Retina (tissue), 1 donor: ENCODE measurements around the gene HCFC1R1.
"Not testable (repeated sequence)": the region's sequence is repeated elsewhere in the genome, so short reads cannot be mapped to it uniquely, and the experiment has no call there.

Experiments used
- DNase-seq: peaks from one replicate; pipeline ENCODE4 v3.0.0-alpha.2; 2016

Gene HCFC1R1, protein sequence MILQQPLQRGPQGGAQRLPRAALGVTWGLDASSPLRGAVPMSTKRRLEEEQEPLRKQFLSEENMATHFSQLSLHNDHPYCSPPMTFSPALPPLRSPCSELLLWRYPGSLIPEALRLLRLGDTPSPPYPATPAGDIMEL

DNA sequence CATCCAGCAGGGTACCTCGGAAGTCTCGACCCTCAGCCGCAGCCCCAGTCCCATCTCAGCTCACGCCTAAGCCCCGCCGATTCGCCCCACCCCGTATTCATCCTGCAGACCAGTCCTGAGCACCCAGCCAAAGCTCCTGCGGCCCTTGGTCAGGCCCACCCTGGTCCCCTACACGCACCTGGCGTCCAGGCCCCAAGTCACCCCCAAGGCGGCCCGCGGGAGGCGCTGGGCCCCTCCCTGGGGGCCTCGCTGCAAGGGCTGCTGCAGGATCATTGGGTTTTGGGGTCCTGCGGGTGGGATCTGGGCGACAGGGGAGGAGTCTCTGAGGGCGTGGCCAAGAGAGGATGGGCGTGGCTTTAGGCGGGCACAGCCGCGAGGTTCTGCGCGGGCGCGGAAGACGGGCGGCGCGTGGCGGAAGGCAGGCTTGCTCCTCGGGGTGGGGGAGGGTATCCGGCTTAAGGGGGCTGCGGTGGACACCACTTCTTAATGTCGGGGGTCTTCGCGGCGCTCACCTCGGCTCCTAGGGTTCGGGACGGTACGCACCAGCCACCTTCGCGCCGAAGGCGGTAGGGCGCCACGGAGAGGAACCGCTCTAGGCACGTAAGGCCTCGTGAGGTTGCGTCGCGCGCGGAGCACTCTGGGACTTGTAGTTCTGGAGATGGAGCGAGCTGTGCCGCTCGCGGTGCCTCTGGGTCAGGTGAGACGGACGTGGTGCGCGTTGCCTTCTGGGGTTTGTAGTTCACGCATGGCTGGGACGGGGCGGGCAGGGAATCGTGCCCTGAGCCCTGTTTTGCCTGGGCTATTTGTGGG, at the start of gene HCFC1R1, which contains the start of gene THOC6:
TSS of gene HCFC1R1 (minus strand) at position 274 of the 810 bp plus-strand sequence. CDS start at position 273, 1 bp downstream.
TSS of gene THOC6 (plus strand) at position 367 of the 810 bp plus-strand sequence. CDS start at position 659, 292 bp downstream.
- DNase-seq = peak; percentile 98

DNA sequence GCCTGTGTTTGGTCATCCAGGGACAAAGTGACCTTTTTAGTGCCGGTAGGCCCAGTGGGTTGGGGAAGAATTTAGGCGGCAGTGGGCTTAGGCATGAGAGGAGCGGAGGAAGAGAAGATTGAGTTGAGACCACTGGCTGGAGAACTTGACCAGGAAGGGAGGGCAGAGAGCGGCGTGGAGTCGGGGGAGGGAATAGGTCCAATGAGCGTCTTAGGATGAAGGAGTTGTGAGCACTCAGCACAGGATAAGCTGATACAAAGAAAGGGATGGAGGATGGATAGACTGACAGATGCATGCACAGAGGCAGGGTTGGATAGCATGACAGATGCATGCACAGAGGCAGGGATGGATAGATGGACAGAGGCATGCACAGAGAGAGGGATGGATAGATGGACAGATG, 49.7 kb upstream of the HCFC1R1 start:
- DNase-seq = no peak

DNA sequence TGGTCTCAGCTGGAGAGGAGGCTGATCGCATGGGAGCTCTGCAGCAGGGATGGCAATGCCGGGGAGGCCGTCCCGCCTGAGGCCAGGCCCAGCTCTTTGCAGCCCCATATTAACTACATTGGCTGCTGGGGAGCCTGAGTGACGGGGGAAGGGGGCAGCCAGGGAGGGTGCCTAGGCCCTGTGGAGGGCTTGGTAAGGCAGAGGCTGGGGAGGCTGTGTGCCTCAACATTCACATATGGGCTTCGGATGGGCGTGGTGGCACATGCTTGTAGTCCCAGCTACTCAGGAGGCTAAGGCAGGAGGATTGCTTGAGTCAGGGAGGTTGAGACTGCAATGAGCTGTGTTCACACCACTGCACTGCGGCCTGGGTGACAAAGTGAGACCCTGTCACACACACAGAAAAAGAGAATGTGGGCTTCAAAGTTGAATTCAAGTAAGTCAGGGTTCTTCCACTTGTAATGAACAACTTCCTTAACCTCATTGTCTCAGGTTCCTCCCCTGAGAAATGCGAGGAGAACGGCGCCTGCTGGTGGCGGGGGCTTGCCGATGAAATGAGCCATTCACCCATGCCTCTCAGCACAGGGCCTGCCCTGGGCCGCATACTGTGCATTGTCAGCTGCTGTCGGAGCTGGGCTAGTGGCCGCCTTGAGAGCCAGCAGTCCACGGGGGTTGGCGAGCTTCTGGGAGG, 49.0 kb upstream of the HCFC1R1 start:
- DNase-seq = not testable (repeated sequence)

DNA sequence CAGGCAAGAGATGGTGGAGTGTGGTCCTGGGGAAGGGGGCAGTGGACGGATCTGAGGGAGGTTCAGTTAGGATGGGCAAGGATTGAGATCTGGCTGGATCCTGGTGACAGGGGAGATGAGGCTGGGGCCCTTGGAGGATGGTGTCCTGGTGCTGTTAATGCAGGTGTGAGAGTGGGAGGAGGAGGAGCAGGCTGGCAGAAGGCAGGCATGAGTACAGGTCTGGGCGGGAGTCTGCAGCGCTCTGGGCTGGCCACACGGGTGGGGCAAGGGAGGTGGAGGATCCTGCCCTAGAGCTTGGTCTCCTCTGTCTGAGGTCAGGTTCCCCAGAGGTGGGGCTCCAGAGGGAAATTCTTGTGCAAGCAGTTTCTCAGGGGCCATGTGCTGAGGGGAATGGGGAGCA, 48.4 kb upstream of the HCFC1R1 start:
- DNase-seq = not testable (repeated sequence)

DNA sequence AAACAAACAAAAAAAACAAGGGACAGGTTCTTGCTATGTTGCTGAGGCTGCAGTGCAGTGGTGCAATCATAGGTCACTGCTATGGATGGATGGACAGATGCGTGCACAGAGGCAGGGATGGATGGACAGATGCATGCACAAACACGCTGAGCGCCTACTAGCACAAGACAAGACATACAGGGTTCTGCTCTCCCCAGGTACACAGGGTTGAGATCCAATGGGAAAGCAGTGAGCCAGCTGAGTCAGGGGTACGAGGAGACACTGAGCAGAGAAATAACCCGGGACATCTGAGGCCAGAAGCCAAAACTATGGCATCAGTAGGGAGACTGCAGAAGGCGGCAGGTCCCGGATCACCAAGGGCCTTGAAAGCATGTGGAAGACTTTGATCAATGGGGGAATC, 47.9 kb upstream of the HCFC1R1 start:
- DNase-seq = no peak

DNA sequence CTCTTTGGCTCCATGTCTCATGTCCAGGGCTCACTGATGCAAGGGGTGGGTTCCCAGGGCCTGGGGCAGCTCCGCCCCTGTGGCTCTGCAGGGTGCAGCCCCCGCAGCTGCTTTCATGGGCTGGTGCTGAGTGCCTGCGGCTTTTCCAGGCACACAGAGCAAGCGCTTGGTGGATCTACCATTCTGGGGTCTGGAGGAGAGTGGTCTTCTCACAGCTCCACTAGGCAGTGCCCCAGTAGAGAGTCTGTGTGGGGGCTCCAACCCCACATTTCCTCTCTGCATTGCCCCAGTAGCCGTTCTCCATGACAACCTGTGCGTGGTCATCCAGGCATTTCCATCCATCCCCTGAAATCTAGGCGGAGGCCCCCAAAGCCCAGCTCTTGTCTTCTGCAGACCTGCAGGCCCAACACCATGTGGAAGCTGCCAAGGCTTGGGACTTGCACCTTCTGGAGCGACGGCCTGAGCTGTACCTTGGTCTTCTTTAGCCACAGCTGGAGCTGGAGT, 46.9 kb upstream of the HCFC1R1 start:
- no peak for DNase-seq

DNA sequence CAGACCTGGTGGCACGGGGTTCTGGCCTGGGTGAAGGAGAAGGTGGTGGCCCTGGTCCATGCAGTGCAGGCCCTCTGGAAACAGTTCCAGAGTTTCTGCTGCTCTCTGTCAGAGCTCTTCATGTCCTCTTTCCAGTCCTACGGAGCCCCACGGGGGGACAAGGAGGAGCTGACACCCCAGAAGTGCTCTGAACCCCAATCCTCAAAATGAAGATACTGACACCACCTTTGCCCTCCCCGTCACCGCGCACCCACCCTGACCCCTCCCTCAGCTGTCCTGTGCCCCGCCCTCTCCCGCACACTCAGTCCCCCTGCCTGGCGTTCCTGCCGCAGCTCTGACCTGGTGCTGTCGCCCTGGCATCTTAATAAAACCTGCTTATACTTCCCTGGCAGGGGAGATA, 45.4 kb upstream of the HCFC1R1 start:
- not testable (repeated sequence) for DNase-seq

DNA sequence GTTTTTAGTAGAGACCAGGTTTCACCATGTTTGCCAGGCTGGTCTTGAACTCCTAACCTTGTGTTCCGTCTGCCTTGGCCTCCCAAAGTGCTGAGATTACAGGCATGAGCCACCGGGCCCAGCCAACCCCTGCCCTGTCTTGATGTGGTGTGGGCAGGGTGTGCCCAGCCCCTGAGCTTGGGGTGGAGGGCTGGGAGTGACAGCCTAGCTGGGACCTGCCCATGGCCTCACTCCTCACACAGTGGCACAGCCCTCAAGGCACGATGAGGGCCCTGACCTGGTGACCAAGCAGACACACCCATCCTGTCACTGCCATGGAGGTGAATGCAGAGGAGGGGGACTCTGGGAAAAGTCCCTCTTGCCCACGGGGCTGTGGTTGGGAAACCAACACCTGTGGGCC, 44.7 kb upstream of the HCFC1R1 start:
- no peak for DNase-seq

DNA sequence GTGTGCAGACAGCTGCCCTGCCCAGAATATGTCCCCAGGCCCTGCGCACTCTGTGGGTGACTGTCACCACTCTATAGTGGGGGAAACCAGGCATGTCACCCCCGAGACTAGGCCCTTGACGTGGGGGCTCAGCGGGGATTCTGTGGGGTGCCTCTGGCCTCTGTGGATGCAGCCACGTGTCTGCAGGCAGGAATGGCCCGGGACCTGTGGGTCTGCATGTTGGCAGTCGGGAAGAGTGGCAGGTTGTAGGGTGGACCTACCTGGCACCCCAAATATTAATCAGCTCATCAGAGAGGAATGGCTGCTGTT, 42.7 kb upstream of the HCFC1R1 start:
- no peak for DNase-seq

DNA sequence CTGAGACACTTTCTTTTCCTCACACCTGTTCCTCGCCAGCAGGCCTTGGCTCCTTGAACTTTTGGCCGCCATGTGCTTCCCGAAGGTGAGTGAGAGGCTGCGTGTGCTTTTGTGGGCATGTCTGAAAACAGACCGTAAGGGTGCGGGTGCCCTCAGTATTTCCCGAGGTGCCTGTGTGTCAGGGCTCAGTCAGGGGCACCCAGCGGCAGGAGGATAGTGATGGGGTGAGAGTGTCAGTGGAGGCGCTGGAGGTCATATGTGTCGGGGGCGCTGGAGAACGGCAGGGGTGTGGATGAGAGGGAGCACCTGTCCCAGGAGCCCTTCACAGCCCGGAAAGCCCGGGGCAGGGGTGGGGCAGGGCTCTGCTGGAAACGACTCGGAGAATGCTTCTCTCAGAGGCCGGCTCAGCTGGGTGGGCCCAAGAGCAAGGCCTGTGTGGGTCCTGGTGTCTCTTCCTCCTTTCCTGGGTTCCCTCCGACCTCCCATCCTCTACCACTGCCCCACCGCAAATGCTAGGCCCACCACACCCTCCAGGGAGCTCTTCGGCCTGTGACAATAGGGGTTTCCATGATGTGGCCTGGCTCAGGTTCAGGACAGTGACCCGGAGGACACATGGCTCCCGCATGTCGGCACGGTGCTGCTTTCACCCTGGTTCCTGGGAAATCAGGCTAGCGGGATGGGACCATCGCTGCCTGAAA, 42.1 kb upstream of the HCFC1R1 start:
- no peak for DNase-seq

DNA sequence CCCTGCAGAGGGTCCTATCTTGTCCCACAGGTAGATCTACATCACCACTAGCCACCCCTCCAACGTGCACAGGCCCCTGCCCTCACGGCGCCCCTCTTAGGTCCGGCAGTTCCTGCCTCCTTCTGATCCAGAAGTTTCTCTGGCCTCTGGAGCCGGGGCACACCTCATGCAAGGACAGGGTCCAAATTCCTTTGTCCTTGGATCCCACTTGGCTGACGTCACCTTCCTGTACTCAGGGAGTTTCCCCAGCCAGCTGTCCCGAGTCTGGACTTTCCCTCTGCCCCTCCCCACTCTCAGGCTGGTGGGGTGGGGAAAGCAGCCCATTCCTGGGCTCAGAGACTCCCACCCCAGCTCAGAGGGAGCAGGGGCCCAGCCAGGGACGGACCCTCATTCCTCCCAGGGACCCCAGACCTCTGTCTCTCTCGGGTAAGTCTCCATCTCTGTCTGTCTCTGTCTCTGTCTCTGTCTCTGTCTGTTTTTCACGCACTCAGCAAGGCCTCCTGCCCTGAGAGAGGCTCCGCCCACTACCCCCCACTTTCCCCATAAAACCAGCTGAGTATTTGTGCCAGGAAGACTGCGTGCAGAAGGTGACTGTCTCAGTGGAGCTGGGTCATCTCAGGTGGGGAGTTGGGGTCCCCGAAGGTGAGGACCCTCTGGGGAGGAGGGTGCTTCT, 41.5 kb upstream of the HCFC1R1 start, which contains the start of gene IL32:
TSS of gene IL32 (plus strand) at position 572 of the 673 bp plus-strand sequence. CDS start 172 bp downstream, outside the sequence.
- no peak for DNase-seq

DNA sequence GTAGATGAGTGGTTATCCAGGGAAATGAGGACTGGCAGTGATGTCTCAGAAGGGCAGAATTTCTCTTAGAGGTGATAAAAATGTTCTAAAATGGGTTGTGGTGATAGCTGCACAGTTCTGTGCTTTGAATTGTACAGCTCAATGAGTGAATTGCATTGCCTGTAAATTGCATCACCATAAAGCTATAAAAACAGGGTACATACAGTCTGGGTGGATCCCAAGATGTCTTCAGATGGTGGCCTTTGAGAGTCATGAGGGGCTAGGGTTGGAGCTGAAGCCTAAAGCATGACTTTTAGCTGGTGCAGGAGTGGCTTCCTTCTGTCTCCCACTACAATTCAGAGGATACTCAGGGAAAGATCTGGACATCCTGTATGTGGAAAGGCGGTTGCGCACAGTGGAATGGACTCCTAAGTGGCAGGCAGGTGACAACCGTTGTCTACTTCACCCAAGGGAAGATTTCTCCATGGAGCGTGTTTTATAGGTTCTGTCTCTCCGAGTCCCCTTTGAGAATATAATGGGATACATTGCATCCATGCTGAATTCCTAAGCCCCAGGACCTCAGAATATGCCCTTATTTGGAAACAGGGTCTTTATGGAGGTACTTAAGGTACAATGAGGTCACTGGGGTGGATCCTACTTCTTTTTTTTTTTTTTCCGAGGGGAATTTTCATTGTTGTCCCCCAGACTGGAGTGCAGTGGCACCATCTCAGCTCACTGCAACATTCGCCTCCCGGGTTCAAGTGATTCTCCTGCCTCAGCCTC, 40.1 kb upstream of the HCFC1R1 start:
- DNase-seq = no peak

DNA sequence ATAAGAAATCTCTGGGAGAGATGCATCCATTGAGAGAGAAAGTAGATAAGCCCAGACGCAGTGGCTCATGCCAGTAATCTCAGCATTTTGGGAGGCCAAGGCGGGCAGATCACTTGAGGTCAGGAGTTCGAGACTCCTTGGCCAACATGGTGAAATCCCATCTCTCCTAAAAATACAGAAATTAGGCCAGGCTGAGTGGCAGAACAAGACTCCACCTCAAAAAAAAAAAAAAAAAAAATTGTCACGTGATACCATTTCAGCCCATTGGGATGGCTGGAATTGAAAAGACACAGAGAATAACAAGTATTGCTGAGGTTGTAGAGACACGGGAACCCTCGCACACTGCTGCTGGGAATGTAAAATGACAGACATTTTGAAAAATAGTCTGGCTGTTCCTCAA, 38.8 kb upstream of the HCFC1R1 start:
- DNase-seq = no peak

DNA sequence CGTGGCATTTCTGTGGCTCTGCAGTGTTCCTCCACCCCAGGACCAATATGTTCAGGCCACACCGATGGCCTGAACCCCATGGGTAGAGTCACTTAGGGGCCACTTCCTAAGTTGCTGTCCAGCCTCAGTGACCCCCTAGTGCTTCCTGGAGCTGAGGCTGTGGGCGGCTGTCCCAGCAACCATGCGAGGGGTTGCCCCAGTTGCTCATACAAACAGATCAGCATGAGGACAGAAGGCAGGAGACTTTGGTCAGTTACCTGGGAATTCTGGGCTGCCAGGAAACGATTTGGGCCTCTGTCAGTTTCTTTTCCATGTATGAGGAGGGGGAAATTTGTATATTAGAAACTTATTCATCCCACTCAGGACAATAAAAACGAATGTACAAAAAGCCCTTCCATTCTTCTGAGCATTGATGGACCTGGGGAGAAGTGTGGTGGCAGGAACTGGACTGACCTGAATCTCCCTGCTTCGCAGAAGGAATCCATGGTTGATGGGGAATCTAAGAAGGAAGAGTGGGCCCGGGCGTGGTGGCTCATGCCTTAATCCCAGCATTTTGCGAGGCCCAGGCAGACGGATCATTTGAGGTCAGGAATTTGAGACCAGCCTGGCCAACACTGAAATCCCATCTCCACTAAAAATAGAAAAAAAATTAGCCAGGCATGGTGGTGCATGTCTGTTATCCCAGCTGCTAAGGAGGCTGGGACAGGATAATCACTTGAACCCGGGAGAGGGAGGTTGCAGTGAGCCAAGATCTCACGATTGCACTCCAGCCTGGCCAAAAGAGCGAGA, 36.8 kb upstream of the HCFC1R1 start:
- DNase-seq = no peak

DNA sequence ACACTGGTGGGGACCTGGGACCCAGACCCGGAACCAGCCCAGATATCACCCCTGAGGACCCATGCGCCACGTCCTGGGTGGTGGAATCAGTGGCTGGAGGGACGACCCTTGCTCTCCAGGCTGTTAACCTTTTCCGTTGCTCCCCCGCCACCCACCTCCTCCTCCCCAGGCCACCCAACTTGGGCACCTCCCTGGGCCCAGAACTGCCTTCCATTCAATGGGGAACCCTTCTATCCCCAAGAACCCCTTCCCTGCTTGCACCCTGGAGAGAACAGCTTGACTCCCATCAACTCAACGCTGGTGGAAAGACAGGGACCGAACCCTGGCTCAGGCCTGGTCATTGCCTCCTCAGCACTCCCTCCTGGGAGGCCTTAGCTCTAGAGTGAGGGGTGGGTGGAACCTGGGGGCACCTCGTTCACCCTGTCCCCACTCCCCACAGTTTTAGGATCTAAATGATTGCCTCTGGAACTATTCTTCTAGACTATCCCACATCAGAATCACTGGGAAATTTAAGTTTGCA, 36.0 kb upstream of the HCFC1R1 start:
- DNase-seq = no peak

DNA sequence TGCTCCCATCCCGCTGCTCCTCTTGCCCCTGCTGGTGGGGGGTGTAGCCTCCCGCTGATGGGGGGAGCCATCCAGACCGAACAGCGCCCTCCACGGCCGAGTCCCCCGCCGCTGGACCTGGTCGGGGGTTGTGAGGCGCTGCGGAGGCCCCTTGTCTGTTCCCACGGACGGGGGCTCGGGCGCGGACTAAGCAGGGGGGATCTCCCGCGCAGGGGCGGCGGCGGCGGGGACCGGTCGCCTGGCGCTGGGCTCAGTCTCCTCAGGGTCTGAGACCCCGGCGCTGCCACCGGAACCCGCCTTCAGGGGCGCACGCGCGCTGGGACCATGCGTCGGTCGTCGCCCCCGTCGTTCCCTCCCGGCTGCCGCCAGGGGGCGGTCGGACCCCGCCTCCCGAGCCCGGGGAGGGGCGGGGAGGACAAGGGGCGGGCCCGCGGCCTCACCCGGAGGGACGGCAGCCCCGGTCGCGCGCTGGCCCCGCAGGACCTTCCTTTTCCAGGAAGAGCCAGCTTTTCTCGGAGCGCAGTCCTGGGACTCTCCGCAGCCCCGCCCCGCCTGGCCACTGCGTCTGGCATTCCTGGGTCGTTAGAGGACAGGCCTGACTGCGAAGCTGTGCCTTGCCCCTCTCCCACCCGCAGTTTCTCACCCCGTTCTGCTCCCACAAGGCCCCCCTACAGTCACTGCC, 35.4 kb upstream of the HCFC1R1 start:
- DNase-seq = peak; percentile 94

DNA sequence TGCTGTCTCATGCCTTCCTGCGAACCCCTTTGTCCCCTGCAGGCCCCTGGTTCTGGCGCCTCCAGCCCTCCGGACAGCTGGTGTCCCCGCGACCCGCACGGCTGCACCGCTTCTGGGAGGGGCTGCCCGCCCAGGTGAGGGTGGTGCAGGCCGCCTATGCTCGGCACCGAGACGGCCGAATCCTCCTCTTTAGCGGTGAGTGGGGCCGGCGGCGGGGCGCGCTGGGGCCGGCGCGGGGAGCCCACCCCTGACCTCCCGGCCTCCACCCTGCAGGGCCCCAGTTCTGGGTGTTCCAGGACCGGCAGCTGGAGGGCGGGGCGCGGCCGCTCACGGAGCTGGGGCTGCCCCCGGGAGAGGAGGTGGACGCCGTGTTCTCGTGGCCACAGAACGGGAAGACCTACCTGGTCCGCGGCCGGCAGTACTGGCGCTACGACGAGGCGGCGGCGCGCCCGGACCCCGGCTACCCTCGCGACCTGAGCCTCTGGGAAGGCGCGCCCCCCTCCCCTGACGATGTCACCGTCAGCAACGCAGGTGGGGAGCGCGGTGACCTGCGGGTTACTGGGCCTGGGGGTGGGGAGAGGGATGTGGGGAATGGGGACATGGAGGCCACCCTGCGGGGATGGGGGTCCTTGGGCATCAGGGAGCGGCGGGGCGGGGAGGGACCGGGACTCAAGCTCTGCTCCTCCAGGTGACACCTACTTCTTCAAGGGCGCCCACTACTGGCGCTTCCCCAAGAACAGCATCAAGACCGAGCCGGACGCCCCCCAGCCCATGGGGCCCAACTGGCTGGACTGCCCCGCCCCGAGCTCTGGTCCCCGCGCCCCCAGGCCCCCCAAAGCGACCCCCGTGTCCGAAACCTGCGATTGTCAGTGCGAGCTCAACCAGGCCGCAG, 34.6 kb upstream of the HCFC1R1 start:
- DNase-seq = peak; percentile 28

DNA sequence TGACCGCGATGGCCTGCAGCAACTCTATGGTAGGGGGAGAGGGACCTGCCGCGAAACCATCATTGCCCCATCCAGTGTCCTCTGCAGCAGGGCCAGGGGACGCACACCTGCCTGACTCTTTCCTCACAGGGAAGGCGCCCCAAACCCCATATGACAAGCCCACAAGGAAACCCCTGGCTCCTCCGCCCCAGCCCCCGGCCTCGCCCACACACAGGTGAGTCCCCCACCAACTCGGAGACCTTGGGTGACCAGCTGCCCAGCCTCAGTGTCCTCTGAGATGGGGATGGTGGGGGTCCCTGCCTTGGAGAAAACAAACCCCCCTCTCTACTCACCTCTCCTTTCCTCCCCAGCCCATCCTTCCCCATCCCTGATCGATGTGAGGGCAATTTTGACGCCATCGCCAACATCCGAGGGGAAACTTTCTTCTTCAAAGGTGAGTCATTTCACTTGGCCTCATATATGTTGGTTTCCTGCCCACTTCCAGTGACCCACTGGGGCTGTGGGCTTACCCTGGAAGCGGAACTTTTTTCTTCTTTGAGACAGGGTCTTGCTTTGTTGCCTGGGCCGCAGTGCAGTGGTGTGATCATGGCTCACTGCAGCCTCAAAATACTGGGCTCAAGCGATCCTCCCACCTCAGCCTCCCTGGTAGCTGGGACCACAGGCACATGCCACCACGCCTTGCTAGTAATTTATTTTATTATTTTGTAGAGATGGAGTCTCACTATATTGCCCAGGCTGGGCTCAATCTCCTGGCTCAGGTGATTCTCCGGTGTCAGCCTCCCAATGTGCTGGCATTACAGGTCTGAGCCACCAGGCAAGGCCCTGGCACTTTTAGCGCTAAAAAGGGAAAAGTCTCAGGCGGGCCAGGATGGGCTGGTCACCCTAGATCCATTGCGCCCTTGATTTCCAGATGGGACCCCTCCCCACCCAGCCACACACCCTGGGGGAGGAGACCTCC, 33.7 kb upstream of the HCFC1R1 start:
- DNase-seq = no peak
